ENCODE results near the gene PRPH2.

PRPH2 gene

GRCh38 chr6:42722497-42722896 lies at the start of gene PRPH2:
TSS of gene PRPH2 (minus strand) at chr6:42722597. CDS start at chr6:42722334, 263 bp downstream.
- H3K9ac ChIP-seq (ENCODE audit: low read depth, low read length) = no peak within 1 kb of the TSS
- no peaks in the 10 kb centered on the region for H3K36me3 ChIP-seq (ENCODE audit: control insufficient read depth, insufficient read depth, low read length)
- H3K27me3 ChIP-seq (ENCODE audit: control insufficient read depth, insufficient read depth, low read length) = no peaks in the 10 kb centered on the region
- no peak within 1 kb of the TSS for H3K4me3 ChIP-seq (ENCODE audit: low read depth, low read length)
- peaks cover 7% of the 10 kb centered on the region for H3K4me1 ChIP-seq (ENCODE audit: control insufficient read depth, insufficient read depth, low read length)
- no peaks in the 10 kb centered on the region for H3K9me3 ChIP-seq (ENCODE audit: control insufficient read depth, insufficient read depth, low read length)

- Histone ChIP-seq H3K4me3 (ENCODE audit: low read depth, low read length) (peak overlapping the region; percentile 6), H3K4me1 (ENCODE audit: control insufficient read depth, insufficient read depth, low read length) (peaks cover 8% of the 10 kb centered on the region), H3K36me3 (ENCODE audit: control insufficient read depth, insufficient read depth, low read length) (peaks cover 3% of the 10 kb centered on the region), H3K9me3 (ENCODE audit: control insufficient read depth, insufficient read depth, low read length) (no peaks in the 10 kb centered on the region), H3K9ac (ENCODE audit: low read depth, low read length) (no peak overlapping the region), H3K27me3 (ENCODE audit: control insufficient read depth, insufficient read depth, low read length) (no peaks in the 10 kb centered on the region)
Measured at GRCh38 chr6:42771741-42772100, 49.3 kb upstream of the PRPH2 start.

- Histone ChIP-seq H3K36me3 (ENCODE audit: control insufficient read depth, insufficient read depth, low read length) (peaks cover 3% of the 10 kb centered on the region), H3K9ac (ENCODE audit: low read depth, low read length) (no peak overlapping the region), H3K4me1 (ENCODE audit: control insufficient read depth, insufficient read depth, low read length) (peaks cover 11% of the 10 kb centered on the region), H3K27me3 (ENCODE audit: control insufficient read depth, insufficient read depth, low read length) (no peaks in the 10 kb centered on the region), H3K4me3 (ENCODE audit: low read depth, low read length) (no peak overlapping the region), H3K9me3 (ENCODE audit: control insufficient read depth, insufficient read depth, low read length) (no peaks in the 10 kb centered on the region)
Measured at GRCh38 chr6:42769836-42770235, 47.4 kb upstream of the PRPH2 start.

- Histone ChIP-seq H3K27me3 (ENCODE audit: control insufficient read depth, insufficient read depth, low read length) (no peaks in the 10 kb centered on the region), H3K9me3 (ENCODE audit: control insufficient read depth, insufficient read depth, low read length) (no peaks in the 10 kb centered on the region), H3K4me3 (ENCODE audit: low read depth, low read length) (no peak overlapping the region), H3K4me1 (ENCODE audit: control insufficient read depth, insufficient read depth, low read length) (peaks cover 11% of the 10 kb centered on the region), H3K9ac (ENCODE audit: low read depth, low read length) (no peak overlapping the region), H3K36me3 (ENCODE audit: control insufficient read depth, insufficient read depth, low read length) (peaks cover 3% of the 10 kb centered on the region)
Measured at GRCh38 chr6:42769051-42769450, 46.7 kb upstream of the PRPH2 start.

GRCh38 chr6:42766163-42766670 lies 43.8 kb upstream of the PRPH2 start:
- Histone ChIP-seq H3K9me3 (ENCODE audit: control insufficient read depth, insufficient read depth, low read length) (no peaks in the 10 kb centered on the region), H3K9ac (ENCODE audit: low read depth, low read length) (no peak overlapping the region), H3K36me3 (ENCODE audit: control insufficient read depth, insufficient read depth, low read length) (peaks cover 7% of the 10 kb centered on the region), H3K4me1 (ENCODE audit: control insufficient read depth, insufficient read depth, low read length) (peaks cover 6% of the 10 kb centered on the region), H3K4me3 (ENCODE audit: low read depth, low read length) (no peak overlapping the region), H3K27me3 (ENCODE audit: control insufficient read depth, insufficient read depth, low read length) (no peaks in the 10 kb centered on the region)

GRCh38 chr6:42764911-42765648 lies 42.7 kb upstream of the PRPH2 start:
- H3K4me1 ChIP-seq (ENCODE audit: control insufficient read depth, insufficient read depth, low read length) = peaks cover 6% of the 10 kb centered on the region

GRCh38 chr6:42762950-42763349 lies 40.6 kb upstream of the PRPH2 start:
- H3K9ac ChIP-seq (ENCODE audit: low read depth, low read length) = no peak overlapping the region
- H3K36me3 ChIP-seq (ENCODE audit: control insufficient read depth, insufficient read depth, low read length) = peaks cover 7% of the 10 kb centered on the region
- no peaks in the 10 kb centered on the region for H3K27me3 ChIP-seq (ENCODE audit: control insufficient read depth, insufficient read depth, low read length)
- H3K9me3 ChIP-seq (ENCODE audit: control insufficient read depth, insufficient read depth, low read length) = no peaks in the 10 kb centered on the region
- no peak overlapping the region for H3K4me3 ChIP-seq (ENCODE audit: low read depth, low read length)
- H3K4me1 ChIP-seq (ENCODE audit: control insufficient read depth, insufficient read depth, low read length) = peaks cover 10% of the 10 kb centered on the region

More at GRCh38 chr6:42764911-42765648, 42.7 kb upstream of the PRPH2 start:
- Histone ChIP-seq H3K27me3 (ENCODE audit: control insufficient read depth, insufficient read depth, low read length) (no peaks in the 10 kb centered on the region), H3K36me3 (ENCODE audit: control insufficient read depth, insufficient read depth, low read length) (peaks cover 7% of the 10 kb centered on the region), H3K4me3 (ENCODE audit: low read depth, low read length) (no peak overlapping the region), H3K9ac (ENCODE audit: low read depth, low read length) (no peak overlapping the region), H3K9me3 (ENCODE audit: control insufficient read depth, insufficient read depth, low read length) (no peaks in the 10 kb centered on the region)

GRCh38 chr6:42762426-42762859 lies 40.0 kb upstream of the PRPH2 start:
- H3K9ac ChIP-seq (ENCODE audit: low read depth, low read length) = no peak overlapping the region
- H3K36me3 ChIP-seq (ENCODE audit: control insufficient read depth, insufficient read depth, low read length) = peaks cover 6% of the 10 kb centered on the region
- H3K4me1 ChIP-seq (ENCODE audit: control insufficient read depth, insufficient read depth, low read length) = peaks cover 12% of the 10 kb centered on the region
- H3K4me3 ChIP-seq (ENCODE audit: low read depth, low read length) = no peak overlapping the region
- no peaks in the 10 kb centered on the region for H3K27me3 ChIP-seq (ENCODE audit: control insufficient read depth, insufficient read depth, low read length)
- no peaks in the 10 kb centered on the region for H3K9me3 ChIP-seq (ENCODE audit: control insufficient read depth, insufficient read depth, low read length)

GRCh38 chr6:42761287-42762067 lies 39.1 kb upstream of the PRPH2 start:
- Histone ChIP-seq H3K27me3 (ENCODE audit: control insufficient read depth, insufficient read depth, low read length) (no peaks in the 10 kb centered on the region), H3K9ac (ENCODE audit: low read depth, low read length) (no peak overlapping the region), H3K36me3 (ENCODE audit: control insufficient read depth, insufficient read depth, low read length) (peaks cover 4% of the 10 kb centered on the region), H3K4me1 (ENCODE audit: control insufficient read depth, insufficient read depth, low read length) (peaks cover 14% of the 10 kb centered on the region), H3K9me3 (ENCODE audit: control insufficient read depth, insufficient read depth, low read length) (no peaks in the 10 kb centered on the region), H3K4me3 (ENCODE audit: low read depth, low read length) (no peak overlapping the region)

GRCh38 chr6:42758756-42759430 lies 36.5 kb upstream of the PRPH2 start:
- Histone ChIP-seq H3K9me3 (ENCODE audit: control insufficient read depth, insufficient read depth, low read length) (no peaks in the 10 kb centered on the region), H3K27me3 (ENCODE audit: control insufficient read depth, insufficient read depth, low read length) (no peaks in the 10 kb centered on the region), H3K36me3 (ENCODE audit: control insufficient read depth, insufficient read depth, low read length) (peaks cover 4% of the 10 kb centered on the region), H3K4me3 (ENCODE audit: low read depth, low read length) (no peak overlapping the region), H3K9ac (ENCODE audit: low read depth, low read length) (no peak overlapping the region), H3K4me1 (ENCODE audit: control insufficient read depth, insufficient read depth, low read length) (peaks cover 18% of the 10 kb centered on the region)

- H3K36me3 ChIP-seq (ENCODE audit: control insufficient read depth, insufficient read depth, low read length) = no peaks in the 10 kb centered on the region
- no peak overlapping the region for H3K9ac ChIP-seq (ENCODE audit: low read depth, low read length)
- no peaks in the 10 kb centered on the region for H3K27me3 ChIP-seq (ENCODE audit: control insufficient read depth, insufficient read depth, low read length)
- no peak overlapping the region for H3K4me3 ChIP-seq (ENCODE audit: low read depth, low read length)
- no peaks in the 10 kb centered on the region for H3K9me3 ChIP-seq (ENCODE audit: control insufficient read depth, insufficient read depth, low read length)
- peaks cover 15% of the 10 kb centered on the region for H3K4me1 ChIP-seq (ENCODE audit: control insufficient read depth, insufficient read depth, low read length)
Measured at GRCh38 chr6:42756722-42757121, 34.3 kb upstream of the PRPH2 start.

All from iPS-15b (cell line).